Left cardiac atrium (tissue), 4 donors: Measurements from ENCODE around the gene SCG5. TPM values are rescaled to one million over a fixed set of nuclear protein-coding genes. Genes with fewer than 3 reads are reported as not detected.

Source experiments
- ATAC-seq, 2 donors: fragments of 200-7000 bp; cut with Tn5 transposase; one replicate each; pipeline ENCODE4 v1.9.1; 2020; ENCODE audit warnings: mild to moderate bottlenecking in 2 of 2, moderate library complexity in 2 of 2
- DNase-seq: peaks from one replicate; pipeline ENCODE4 v3.0.0-alpha.2; 2020
- intact Hi-C, 2 donors: fragments of 100-400 bp; cut with DNase I; formaldehyde crosslinking; loops; one replicate each; pipeline versions ENCODE4 v1.14.1 to v1.15.1; 2022 to 2023
- total RNA-seq, 2 donors: library from RNA; stranded (reverse); fragmentation: NEBNext Ultra II Directional; extraction: Animal tissue kit (Norgen Biotek cat#: 25700); gene quantifications; one replicate each; pipeline ENCODE4 v1.2.1, GENCODE V29; 2021
- donor health status: DM: no; HTN: yes; CAD: no.
- donor health status: DM: no; HTN: yes; CAD: no; lungs with severe emphysema.
- donor health status: DM: yes; HTN: yes; CAD: no.
- donor health status: Dilated cardiomyopathy.

Gene SCG5
- total RNA-seq, 2 donors from 2014 or later: 0.73 to 0.91 TPM

DNA sequence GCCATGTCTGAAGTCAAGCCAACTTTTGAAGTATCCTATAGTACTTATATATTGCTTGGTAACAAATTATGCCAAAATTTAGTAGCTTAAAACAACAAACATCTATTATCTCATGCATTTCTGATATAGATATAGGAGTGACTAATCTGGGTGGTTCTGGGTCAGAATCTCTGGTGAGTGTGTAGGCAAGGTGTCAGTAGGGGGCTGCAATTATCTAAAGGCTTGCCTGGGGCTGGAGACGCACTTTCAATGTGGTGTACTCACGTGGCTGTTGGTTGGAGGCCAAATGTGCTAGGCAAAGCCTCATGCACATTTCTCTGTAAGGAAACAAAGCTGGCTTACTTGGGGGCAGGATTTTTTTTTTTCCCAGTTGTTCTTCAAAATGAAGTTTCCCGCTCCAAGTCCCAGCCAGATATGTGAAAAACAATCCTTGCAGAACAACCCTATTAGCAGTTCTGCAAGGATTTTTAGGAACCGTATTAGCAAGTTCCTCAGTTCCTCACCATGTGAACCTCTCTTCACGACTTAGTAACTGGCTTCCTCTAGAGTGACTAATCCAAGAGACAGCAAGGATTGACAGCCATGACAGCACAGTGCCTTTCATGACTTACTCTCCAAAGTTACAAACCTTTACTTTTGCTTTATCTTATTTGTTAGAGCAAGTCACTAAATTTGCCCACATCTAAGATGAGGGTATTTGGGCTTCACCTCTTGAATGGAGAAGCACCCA, 102.1 kb downstream of the SCG5 start:
- no peak for DNase-seq
- intact Hi-C loops: no loop called here
- ATAC-seq: no peak

DNA sequence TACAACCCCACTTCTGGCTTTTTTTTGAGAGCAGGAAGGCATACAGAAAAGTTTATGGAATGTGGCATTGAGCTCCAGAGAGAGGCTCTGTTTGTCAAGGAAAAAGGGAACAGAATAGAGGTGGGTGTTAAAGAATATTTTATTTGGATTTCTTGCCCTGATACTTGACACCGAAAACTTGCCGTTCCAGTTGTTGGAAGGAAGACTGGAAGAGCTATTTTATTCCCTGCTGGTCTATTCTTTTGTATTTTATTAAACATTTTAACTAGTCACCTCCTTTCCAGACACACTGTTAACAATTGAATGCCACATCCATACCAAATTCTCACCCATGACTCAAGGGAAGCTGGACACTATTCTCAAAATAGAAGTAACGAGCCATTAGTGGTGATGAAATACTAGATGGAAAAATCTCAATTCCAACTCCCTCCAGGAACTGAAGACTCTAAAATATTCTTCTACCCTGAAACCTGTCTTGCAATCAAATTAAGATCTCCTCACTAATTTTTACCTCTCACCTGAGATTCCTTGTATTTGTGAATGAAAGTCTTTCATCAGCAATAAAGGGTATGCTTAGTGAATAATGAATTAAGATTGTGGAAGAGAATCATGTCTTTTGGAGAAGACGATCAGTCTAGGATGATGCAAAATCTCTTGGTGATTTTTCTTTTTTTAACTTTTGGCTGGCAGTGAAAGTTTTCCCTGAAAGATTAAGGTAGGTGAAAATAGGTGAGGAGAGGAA, 104.8 kb downstream of the SCG5 start:
- no peak for DNase-seq
- intact Hi-C loops: no loop called here
- no peak for ATAC-seq

Other genes starting within 250 kb of the SCG5 start
- under 1 TPM; 0.63 to 0.77 TPM for gene GOLGA8K, start 238.4 kb upstream of the SCG5 start, total RNA-seq
- gene GOLGA8O, start 186.1 kb upstream of the SCG5 start, total RNA-seq: 1 to 10 TPM; 1.6 to 1.7 TPM
- 1 to 10 TPM; 8.8 to 9.2 TPM for gene GOLGA8N, start 48.3 kb upstream of the SCG5 start, total RNA-seq
- 1 to 10 TPM; 2.6 to 3.8 TPM for gene ARHGAP11A, start 26.2 kb upstream of the SCG5 start, total RNA-seq
- 1 to 10 TPM; 1.1 to 2.6 TPM for gene GREM1, start 76.3 kb downstream of the SCG5 start, total RNA-seq